ENCODE measurements around the gene SMPD3. TPM values are rescaled to one million over a fixed set of nuclear protein-coding genes. Genes with fewer than 3 reads are reported as not detected.

Gene SMPD3
- total RNA-seq, 1 donor from 2014 or later: 0.16 TPM

DNA sequence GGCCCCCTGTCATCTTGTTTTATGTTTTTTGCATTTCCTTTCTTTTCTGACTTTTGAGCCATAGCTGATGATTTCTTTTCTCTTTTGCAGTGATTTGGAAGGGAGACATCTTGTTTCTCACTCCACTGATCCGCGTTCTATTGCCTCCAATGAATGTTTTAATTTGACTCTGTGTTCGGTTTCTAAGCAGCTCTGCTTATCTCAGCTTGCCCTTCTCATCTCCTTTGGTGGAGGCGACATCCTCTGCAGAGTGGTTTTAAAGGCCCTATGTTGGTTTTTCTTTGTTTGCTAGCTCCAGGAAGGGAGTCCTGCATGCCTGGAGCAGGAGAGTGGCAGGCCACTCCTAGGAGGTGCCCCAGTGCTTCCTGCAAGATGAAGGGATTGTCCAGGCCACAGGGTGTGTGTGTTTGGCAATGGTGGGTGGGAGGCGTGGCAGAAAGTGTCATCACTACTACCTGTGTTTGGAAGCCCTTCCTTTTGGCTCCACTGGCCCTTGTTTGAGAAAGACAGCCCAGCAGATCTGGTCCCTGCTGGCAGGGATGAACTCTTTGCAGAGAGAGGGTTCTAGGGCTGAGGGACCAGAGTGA lies 13.6 kb downstream of the SMPD3 start:
- intact Hi-C loops (cut with micrococcal nuclease): no loop called here
- Histone ChIP-seq H3K27ac (replicated peaks) (no peak overlapping the region), H3K9me3 (replicated peaks) (peaks cover 8% of the 10 kb centered on the region), H3K36me3 (no peaks in the 10 kb centered on the region), H3K4me3 (no peak overlapping the region), H3K27me3 (ENCODE audit: low read depth) (peaks cover 23% of the 10 kb centered on the region), H3K4me1 (no peaks in the 10 kb centered on the region)
- TF ChIP-seq, protein P1, sequence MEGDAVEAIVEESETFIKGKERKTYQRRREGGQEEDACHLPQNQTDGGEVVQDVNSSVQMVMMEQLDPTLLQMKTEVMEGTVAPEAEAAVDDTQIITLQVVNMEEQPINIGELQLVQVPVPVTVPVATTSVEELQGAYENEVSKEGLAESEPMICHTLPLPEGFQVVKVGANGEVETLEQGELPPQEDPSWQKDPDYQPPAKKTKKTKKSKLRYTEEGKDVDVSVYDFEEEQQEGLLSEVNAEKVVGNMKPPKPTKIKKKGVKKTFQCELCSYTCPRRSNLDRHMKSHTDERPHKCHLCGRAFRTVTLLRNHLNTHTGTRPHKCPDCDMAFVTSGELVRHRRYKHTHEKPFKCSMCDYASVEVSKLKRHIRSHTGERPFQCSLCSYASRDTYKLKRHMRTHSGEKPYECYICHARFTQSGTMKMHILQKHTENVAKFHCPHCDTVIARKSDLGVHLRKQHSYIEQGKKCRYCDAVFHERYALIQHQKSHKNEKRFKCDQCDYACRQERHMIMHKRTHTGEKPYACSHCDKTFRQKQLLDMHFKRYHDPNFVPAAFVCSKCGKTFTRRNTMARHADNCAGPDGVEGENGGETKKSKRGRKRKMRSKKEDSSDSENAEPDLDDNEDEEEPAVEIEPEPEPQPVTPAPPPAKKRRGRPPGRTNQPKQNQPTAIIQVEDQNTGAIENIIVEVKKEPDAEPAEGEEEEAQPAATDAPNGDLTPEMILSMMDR (IDR thresholded peaks at IDR 0.05; ENCODE audit: borderline replicate concordance): no peak
- no peak for DNase-seq

DNA sequence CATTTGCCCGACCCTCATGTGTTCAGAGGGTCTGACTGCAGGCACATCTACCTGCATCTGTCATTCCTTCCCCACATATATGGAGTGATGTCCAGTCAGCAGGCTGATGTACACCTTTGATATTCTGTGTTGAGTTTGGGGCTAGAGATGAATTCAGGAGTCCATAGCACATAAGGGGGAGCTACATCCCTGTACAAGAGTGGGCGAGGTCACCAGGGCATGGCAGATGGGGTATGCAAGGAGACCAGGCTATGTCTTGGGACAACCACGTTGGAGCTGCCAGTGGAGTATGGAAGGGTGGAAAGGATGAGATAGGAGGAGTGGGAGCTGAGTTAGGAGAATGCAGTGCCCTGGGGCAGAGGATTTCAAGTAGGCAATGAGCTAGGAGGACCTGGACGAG lies 15.0 kb downstream of the SMPD3 start:
- TF ChIP-seq, protein P1 (IDR thresholded peaks at IDR 0.05; ENCODE audit: borderline replicate concordance): no peak
- Histone ChIP-seq H3K27ac (replicated peaks) (no peak overlapping the region), H3K4me1 (no peaks in the 10 kb centered on the region), H3K9me3 (replicated peaks) (peaks cover 8% of the 10 kb centered on the region), H3K4me3 (no peak overlapping the region), H3K27me3 (ENCODE audit: low read depth) (peaks cover 9% of the 10 kb centered on the region), H3K36me3 (no peaks in the 10 kb centered on the region)
- intact Hi-C loops (cut with micrococcal nuclease): no loop called here
- no peak for DNase-seq

DNA sequence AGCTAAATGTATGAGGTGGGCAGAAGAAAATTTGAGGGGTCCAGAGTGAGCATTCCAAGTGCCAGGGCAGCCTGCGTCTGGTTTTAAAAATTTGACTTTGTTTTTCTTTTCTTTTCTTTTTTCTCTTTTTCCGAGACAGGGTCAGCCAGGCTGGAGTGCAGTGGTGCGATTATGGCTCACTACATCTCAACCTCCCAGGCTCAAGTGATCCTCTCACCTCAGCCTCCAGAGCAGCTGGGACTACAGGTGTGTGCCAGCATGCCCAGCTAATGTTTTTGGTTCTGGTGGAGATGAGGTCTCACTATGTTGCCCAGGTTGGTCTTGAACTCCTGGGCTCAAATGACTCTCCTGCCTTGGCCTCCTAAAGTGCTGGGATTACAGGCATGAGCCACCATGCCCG lies 15.6 kb downstream of the SMPD3 start:
- H3K9me3 ChIP-seq (replicated peaks): peaks cover 8% of the 10 kb centered on the region
- TF ChIP-seq, protein P1 (IDR thresholded peaks at IDR 0.05; ENCODE audit: borderline replicate concordance): no peak
- no peaks in the 10 kb centered on the region for H3K4me1 ChIP-seq
- H3K4me3 ChIP-seq: no peak overlapping the region
- H3K27me3 ChIP-seq (ENCODE audit: low read depth): peaks cover 3% of the 10 kb centered on the region
- no peak for DNase-seq
- no peaks in the 10 kb centered on the region for H3K36me3 ChIP-seq
- intact Hi-C loops (cut with micrococcal nuclease): no loop called here
- no peak overlapping the region for H3K27ac ChIP-seq (replicated peaks)

DNA sequence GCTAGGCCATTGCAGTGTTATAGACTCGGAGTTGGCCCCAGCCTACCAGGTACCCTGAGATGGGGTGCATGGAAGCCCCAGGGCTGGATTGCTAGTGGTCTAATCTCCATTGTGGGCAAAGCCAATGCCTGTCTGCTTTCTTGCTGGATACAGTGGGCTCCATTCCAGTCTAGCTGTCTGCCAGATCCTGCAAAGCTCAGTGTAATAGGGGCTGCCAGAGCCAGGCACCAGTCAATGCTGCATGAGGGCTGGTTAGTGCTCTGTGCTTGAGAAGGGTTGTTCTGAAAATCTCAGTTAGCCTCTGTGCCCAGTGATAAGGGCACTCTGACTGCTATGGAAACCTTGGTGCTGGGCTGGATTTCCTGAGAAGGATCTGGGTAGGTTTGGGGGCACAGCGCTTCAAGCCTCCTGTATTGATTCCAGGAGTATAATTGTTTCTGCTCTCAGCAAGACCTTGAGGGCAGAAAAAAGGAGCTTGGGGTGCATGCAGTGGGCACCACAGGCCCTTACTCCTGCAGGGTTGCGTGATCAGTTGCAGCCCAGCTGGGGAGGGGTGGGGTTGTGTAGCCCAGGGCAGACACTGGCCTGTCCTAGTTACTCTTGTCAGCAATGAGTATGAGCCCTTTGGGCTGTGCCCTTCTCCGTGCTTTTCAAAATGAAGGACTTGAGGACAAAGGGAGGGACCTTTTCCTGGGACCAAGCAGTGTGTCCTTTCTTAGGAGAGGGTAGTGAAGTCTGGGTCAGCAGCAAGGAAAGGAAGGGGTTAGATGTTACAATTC lies 19.0 kb downstream of the SMPD3 start:
- H3K4me1 ChIP-seq: no peaks in the 10 kb centered on the region
- TF ChIP-seq, protein P1 (IDR thresholded peaks at IDR 0.05; ENCODE audit: borderline replicate concordance): no peak
- H3K27me3 ChIP-seq (ENCODE audit: low read depth): no peaks in the 10 kb centered on the region
- DNase-seq: no peak
- H3K27ac ChIP-seq (replicated peaks): no peak overlapping the region
- H3K9me3 ChIP-seq (replicated peaks): no peaks in the 10 kb centered on the region
- no peak overlapping the region for H3K4me3 ChIP-seq
- no peaks in the 10 kb centered on the region for H3K36me3 ChIP-seq
- intact Hi-C loops (cut with micrococcal nuclease): no loop called here

DNA sequence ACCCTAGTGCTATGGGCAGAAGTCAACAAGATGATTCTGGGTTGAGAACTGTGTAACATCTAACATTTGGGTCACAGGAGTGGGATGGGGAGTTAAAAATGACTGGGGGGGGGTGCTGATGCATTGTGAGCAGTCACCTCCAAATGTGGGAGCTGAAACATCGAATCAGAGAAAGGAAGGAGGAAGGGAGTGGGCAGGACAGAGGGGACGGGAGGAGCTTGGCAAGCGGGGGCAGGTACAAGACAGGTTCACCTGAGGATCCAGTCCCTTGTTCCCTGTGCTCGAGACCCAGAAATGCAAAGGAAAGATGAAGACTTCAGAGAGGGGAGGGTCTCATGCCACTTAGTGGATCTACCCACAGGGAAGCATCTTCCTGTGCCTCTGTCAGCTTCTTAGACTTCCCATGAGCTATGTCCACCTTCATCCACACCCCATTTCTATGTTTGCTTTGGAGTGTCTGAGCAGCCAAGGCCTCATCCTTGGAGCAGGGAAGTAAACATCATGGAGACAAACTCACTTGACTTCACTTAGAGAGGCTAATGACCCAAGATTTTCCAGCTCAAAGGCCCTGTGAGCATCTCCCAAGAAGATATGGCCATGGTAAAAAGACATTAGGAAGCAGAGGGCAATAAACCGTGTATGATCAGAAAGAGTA lies 20.5 kb downstream of the SMPD3 start:
- H3K36me3 ChIP-seq: no peaks in the 10 kb centered on the region
- intact Hi-C loops (cut with micrococcal nuclease): no loop called here
- TF ChIP-seq, protein P1 (IDR thresholded peaks at IDR 0.05; ENCODE audit: borderline replicate concordance): no peak
- no peak overlapping the region for H3K27ac ChIP-seq (replicated peaks)
- H3K27me3 ChIP-seq (ENCODE audit: low read depth): no peaks in the 10 kb centered on the region
- H3K9me3 ChIP-seq (replicated peaks): no peaks in the 10 kb centered on the region
- DNase-seq: no peak
- no peaks in the 10 kb centered on the region for H3K4me1 ChIP-seq
- H3K4me3 ChIP-seq: no peak overlapping the region
